ENCODE results near the gene MYO18A.

- no peak for TF ChIP-seq CTCF (IDR thresholded peaks at IDR 0.05)
- no peak for TF ChIP-seq POLR2A (IDR thresholded peaks at IDR 0.05)
- no peak for TF ChIP-seq EP300 (IDR thresholded peaks at IDR 0.05)
Measured at GRCh38 chr17:29037739-29038084, 142.5 kb downstream of the MYO18A start.
